ENCODE results near the gene GCN1. TPM values are rescaled to one million over a fixed set of nuclear protein-coding genes. Genes with fewer than 3 reads are reported as not detected.

GCN1 gene
- polyA plus RNA-seq, 3 donors = 5.0 to 22.1 (median 8.3) TPM

DNA sequence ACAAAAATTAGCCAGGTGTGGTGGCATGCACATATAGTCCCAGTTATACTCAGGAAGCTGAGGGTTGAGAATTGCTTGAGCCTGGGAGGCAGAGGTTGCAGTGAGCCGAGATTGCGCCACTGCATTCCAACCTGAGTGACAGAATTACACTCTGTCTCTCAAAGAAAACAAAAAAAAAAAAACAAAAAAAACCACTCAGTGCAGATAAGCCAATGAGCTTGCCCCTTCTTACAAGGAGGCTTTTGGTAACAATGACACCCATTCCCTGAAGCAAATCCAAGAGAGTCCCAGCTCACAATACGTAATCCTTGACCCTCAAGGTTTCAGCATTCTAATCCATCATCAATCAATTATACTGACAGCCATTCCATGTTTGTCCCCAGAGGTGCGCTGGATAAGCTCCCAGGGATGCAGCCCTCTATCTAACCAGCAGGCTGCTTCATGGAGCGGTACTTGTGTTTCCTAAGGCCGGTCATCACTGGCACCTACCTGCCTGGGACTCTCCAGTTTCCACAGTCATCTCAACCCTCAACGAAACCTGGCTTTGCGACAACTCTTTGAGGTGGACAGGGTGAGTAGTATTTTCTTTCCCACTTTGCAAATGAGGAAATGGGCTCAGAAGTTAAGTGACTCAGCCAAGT is 12.4 kb downstream of the GCN1 start:
- Histone ChIP-seq H3K27ac (ENCODE audit: low read depth in 1 of 2, low read length in 2 of 2) (no peak overlapping the region), H3K4me1 (ENCODE audit: control insufficient read depth in 1 of 2, insufficient read depth in 2 of 2, low read length in 2 of 2) (no peaks in the 10 kb centered on the region), H3K36me3 (replicated peaks in 1 of 2; ENCODE audit: control insufficient read depth in 1 of 2, insufficient read depth in 2 of 2, low read length in 2 of 2) (peaks cover 83 to 95% of the 10 kb centered on the region in 2 donors), H3K79me2 (ENCODE audit: insufficient read depth, low read length) (peaks cover 4% of the 10 kb centered on the region), H3K9ac (ENCODE audit: insufficient read depth, low read length, poor library complexity, severe bottlenecking) (no peak overlapping the region), H3K4me2 (replicated peaks; ENCODE audit: extremely low read depth, low read length, poor library complexity, severe bottlenecking) (no peak overlapping the region), H3K9me3 (replicated peaks in 1 of 2; ENCODE audit: control insufficient read depth in 1 of 2, insufficient read depth in 1 of 2, low read length in 2 of 2) (no peaks in the 10 kb centered on the region), H3K4me3 (replicated peaks in 1 of 3; ENCODE audit: low read depth in 2 of 3, low read length in 3 of 3) (no peak overlapping the region), H2AFZ (ENCODE audit: insufficient read depth, low read depth, low read length, poor library complexity, severe bottlenecking) (no peak overlapping the region), H4K20me1 (ENCODE audit: insufficient read depth, low read length) (peaks cover 22% of the 10 kb centered on the region), H3K27me3 (ENCODE audit: control insufficient read depth in 2 of 2, insufficient read depth in 2 of 2, low read length in 2 of 2) (no peaks in the 10 kb centered on the region)
- Mint-ChIP-seq H3K27ac (peak overlapping the region in 2 of 7 donors; percentile 1 to 26), H3K4me1 (peaks cover 5% of the 10 kb centered on the region), H3K9me3 (no peaks in the 10 kb centered on the region), H3K4me3 (no peak overlapping the region), H3K27me3 (ENCODE audit: low read depth in 3 of 3) (peaks cover 0 to 3% (median 0%) of the 10 kb centered on the region in 3 donors), H3K36me3 (peaks cover 77 to 99% of the 10 kb centered on the region in 2 donors)
- intact Hi-C loops (cut with micrococcal nuclease) = no loop called here
- WGBS (ENCODE audit: insufficient coverage) = 94% methylated on average over 5 of the region's 8 CpGs
- no peak for DNase-seq
- TF ChIP-seq, protein P1, sequence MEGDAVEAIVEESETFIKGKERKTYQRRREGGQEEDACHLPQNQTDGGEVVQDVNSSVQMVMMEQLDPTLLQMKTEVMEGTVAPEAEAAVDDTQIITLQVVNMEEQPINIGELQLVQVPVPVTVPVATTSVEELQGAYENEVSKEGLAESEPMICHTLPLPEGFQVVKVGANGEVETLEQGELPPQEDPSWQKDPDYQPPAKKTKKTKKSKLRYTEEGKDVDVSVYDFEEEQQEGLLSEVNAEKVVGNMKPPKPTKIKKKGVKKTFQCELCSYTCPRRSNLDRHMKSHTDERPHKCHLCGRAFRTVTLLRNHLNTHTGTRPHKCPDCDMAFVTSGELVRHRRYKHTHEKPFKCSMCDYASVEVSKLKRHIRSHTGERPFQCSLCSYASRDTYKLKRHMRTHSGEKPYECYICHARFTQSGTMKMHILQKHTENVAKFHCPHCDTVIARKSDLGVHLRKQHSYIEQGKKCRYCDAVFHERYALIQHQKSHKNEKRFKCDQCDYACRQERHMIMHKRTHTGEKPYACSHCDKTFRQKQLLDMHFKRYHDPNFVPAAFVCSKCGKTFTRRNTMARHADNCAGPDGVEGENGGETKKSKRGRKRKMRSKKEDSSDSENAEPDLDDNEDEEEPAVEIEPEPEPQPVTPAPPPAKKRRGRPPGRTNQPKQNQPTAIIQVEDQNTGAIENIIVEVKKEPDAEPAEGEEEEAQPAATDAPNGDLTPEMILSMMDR (IDR thresholded peaks at IDR 0.05) = no peak

DNA sequence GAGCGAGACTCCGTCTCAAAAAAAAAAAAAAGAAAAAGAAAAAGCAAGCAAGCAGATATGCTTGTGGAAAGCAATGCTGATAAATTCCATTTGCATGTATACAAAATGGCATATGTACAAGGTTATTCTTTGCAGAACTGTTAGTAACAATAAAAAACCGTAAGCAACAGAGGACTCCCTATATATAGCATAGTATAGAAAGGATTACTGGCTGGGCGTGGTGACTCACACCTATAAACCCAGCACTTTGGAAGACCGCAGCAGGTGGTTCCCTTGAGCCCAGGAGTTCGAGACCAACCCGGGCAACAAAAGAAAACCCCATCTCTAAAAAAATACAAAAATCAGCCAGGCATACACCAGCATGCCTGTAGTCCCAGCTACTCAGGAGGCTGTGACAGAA is 13.5 kb downstream of the GCN1 start:
- peaks cover 0 to 3% (median 0%) of the 10 kb centered on the region in 3 donors for H3K27me3 Mint-ChIP-seq (ENCODE audit: low read depth in 3 of 3)
- no peaks in the 10 kb centered on the region for H3K27me3 ChIP-seq (ENCODE audit: control insufficient read depth in 2 of 2, insufficient read depth in 2 of 2, low read length in 2 of 2)
- H3K4me1 Mint-ChIP-seq = no peaks in the 10 kb centered on the region
- H3K4me2 ChIP-seq (replicated peaks; ENCODE audit: extremely low read depth, low read length, poor library complexity, severe bottlenecking) = no peak overlapping the region
- H3K4me1 ChIP-seq (ENCODE audit: control insufficient read depth in 1 of 2, insufficient read depth in 2 of 2, low read length in 2 of 2) = no peaks in the 10 kb centered on the region
- H4K20me1 ChIP-seq (ENCODE audit: insufficient read depth, low read length) = peaks cover 18% of the 10 kb centered on the region
- no peak overlapping the region for H3K27ac Mint-ChIP-seq
- H3K4me3 ChIP-seq (replicated peaks in 1 of 3; ENCODE audit: low read depth in 2 of 3, low read length in 3 of 3) = no peak overlapping the region
- WGBS (ENCODE audit: insufficient coverage) = 100% methylated on average over 4 of the region's 7 CpGs
- no peaks in the 10 kb centered on the region for H3K79me2 ChIP-seq (ENCODE audit: insufficient read depth, low read length)
- H3K27ac ChIP-seq (ENCODE audit: low read depth in 1 of 2, low read length in 2 of 2) = no peak overlapping the region
- no peaks in the 10 kb centered on the region for H3K9me3 Mint-ChIP-seq
- DNase-seq = no peak
- TF ChIP-seq, protein P1 (IDR thresholded peaks at IDR 0.05) = no peak
- no peak overlapping the region for H3K9ac ChIP-seq (ENCODE audit: insufficient read depth, low read length, poor library complexity, severe bottlenecking)
- intact Hi-C loops (cut with micrococcal nuclease) = no loop called here
- no peak overlapping the region for H2AFZ ChIP-seq (ENCODE audit: insufficient read depth, low read depth, low read length, poor library complexity, severe bottlenecking)
- H3K36me3 Mint-ChIP-seq = peaks cover 78 to 99% of the 10 kb centered on the region in 2 donors
- H3K9me3 ChIP-seq (replicated peaks in 1 of 2; ENCODE audit: control insufficient read depth in 1 of 2, insufficient read depth in 1 of 2, low read length in 2 of 2) = no peaks in the 10 kb centered on the region
- peaks cover 86 to 97% of the 10 kb centered on the region in 2 donors for H3K36me3 ChIP-seq (replicated peaks in 1 of 2; ENCODE audit: control insufficient read depth in 1 of 2, insufficient read depth in 2 of 2, low read length in 2 of 2)
- no peak overlapping the region for H3K4me3 Mint-ChIP-seq
